Measurements from ENCODE around the gene ETV4.

DNA sequence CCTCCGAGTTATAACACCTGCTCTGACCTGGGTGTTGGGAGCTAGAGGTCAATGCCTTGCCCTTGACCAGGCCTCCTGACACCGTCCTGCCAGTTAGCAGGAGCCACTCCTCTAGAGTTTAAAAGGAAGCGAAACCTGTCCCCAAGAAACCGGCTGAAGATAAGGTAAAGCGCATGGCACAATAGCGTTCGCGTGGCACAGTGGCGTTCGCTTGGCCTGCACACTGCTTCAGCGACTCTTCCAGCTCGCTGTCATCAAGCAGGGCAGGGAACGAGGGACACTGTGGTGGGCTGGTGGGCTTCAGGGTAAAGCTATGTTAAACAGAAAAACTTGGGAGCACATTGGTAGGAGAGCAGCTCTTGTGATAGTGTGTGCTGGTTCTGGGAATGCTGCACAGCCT, 28.2 kb upstream of the ETV4 start:
- TF ChIP-seq, protein P1, sequence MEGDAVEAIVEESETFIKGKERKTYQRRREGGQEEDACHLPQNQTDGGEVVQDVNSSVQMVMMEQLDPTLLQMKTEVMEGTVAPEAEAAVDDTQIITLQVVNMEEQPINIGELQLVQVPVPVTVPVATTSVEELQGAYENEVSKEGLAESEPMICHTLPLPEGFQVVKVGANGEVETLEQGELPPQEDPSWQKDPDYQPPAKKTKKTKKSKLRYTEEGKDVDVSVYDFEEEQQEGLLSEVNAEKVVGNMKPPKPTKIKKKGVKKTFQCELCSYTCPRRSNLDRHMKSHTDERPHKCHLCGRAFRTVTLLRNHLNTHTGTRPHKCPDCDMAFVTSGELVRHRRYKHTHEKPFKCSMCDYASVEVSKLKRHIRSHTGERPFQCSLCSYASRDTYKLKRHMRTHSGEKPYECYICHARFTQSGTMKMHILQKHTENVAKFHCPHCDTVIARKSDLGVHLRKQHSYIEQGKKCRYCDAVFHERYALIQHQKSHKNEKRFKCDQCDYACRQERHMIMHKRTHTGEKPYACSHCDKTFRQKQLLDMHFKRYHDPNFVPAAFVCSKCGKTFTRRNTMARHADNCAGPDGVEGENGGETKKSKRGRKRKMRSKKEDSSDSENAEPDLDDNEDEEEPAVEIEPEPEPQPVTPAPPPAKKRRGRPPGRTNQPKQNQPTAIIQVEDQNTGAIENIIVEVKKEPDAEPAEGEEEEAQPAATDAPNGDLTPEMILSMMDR (IDR thresholded peaks at IDR 0.05), result no peak
- TF ChIP-seq POLR2A (IDR thresholded peaks at IDR 0.05), result no peak

Data from thyroid gland (tissue), 4 donors.